ENCODE results near the gene NAALADL2. TPM values are rescaled to one million over a fixed set of nuclear protein-coding genes. Genes with fewer than 3 reads are reported as not detected.

NAALADL2 gene
- total and polyA plus RNA-seq, 4 donors, result 0.28 to 4.6 (median 3.1) TPM

- DNase-seq (ENCODE audit: low spot score), result no peak
- no peaks in the 10 kb centered on the region for H3K9me3 ChIP-seq (ENCODE audit: control insufficient read depth in 4 of 4, low read length in 3 of 4)
- WGBS, result 94% methylated on average over 2 of the region's 2 CpGs
- no peak overlapping the region for H3K9ac ChIP-seq (ENCODE audit: low read depth in 1 of 2, low read length in 2 of 2)
- no peaks in the 10 kb centered on the region for H3K36me3 ChIP-seq (ENCODE audit: control insufficient read depth in 4 of 4, insufficient read depth in 3 of 4, low read depth in 1 of 4, low read length in 3 of 4)
- no peak overlapping the region for H3K4me3 ChIP-seq (ENCODE audit: low read depth in 1 of 3, low read length in 3 of 3)
- no peaks in the 10 kb centered on the region for H3K27me3 ChIP-seq (ENCODE audit: control insufficient read depth in 4 of 4, insufficient read depth in 4 of 4, low read length in 3 of 4)
- H3K27ac ChIP-seq (ENCODE audit: low read depth in 1 of 2, low read length in 2 of 2), result no peak overlapping the region
- no peaks in the 10 kb centered on the region for H3K4me1 ChIP-seq (ENCODE audit: control insufficient read depth in 4 of 4, insufficient read depth in 4 of 4, low read length in 3 of 4)
- no peak for TF ChIP-seq GABPA (IDR thresholded peaks at IDR 0.05 in 1 of 2, conservative IDR thresholded peaks at IDR 0.05 in 1 of 2)
- TF ChIP-seq, protein P1, sequence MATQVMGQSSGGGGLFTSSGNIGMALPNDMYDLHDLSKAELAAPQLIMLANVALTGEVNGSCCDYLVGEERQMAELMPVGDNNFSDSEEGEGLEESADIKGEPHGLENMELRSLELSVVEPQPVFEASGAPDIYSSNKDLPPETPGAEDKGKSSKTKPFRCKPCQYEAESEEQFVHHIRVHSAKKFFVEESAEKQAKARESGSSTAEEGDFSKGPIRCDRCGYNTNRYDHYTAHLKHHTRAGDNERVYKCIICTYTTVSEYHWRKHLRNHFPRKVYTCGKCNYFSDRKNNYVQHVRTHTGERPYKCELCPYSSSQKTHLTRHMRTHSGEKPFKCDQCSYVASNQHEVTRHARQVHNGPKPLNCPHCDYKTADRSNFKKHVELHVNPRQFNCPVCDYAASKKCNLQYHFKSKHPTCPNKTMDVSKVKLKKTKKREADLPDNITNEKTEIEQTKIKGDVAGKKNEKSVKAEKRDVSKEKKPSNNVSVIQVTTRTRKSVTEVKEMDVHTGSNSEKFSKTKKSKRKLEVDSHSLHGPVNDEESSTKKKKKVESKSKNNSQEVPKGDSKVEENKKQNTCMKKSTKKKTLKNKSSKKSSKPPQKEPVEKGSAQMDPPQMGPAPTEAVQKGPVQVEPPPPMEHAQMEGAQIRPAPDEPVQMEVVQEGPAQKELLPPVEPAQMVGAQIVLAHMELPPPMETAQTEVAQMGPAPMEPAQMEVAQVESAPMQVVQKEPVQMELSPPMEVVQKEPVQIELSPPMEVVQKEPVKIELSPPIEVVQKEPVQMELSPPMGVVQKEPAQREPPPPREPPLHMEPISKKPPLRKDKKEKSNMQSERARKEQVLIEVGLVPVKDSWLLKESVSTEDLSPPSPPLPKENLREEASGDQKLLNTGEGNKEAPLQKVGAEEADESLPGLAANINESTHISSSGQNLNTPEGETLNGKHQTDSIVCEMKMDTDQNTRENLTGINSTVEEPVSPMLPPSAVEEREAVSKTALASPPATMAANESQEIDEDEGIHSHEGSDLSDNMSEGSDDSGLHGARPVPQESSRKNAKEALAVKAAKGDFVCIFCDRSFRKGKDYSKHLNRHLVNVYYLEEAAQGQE (IDR thresholded peaks at IDR 0.05), result no peak
- TF ChIP-seq YY1 (IDR thresholded peaks at IDR 0.05), result no peak
- TF ChIP-seq FOXA2 (IDR thresholded peaks at IDR 0.05), result no peak
- no peak for TF ChIP-seq RXRA (IDR thresholded peaks at IDR 0.05)
- no peak for TF ChIP-seq HNF4G (IDR thresholded peaks at IDR 0.05)
- no peak for TF ChIP-seq FOXA1 (IDR thresholded peaks at IDR 0.05)
Observed at GRCh38 chr3:175329373-175329772, 470.2 kb downstream of the NAALADL2 start.

DNA sequence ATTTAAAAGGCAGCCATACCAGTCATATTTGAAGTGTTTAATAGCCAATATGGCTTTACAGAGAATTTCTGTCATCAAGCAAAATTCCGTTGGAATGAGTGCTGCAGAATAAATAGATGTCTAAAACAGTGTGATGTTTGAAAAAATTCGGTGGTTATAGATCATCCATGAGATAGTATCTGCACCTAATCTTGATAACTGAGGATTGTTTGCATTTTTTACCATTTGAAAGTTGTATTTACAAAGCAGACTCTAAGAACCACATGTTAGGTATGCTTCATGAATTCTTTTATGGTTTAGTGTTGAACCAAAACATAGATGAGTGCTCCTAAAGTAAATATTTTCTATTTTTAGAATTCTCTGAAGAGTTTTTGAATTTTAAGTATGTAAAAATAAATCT, 476.1 kb downstream of the NAALADL2 start:
- TF ChIP-seq JUND (IDR thresholded peaks at IDR 0.05) (no peak), FOXA2 (IDR thresholded peaks at IDR 0.05) (no peak), GABPA (IDR thresholded peaks at IDR 0.05 in 1 of 2, conservative IDR thresholded peaks at IDR 0.05 in 1 of 2) (no peak), YY1 (IDR thresholded peaks at IDR 0.05) (no peak), CTCF (IDR thresholded peaks at IDR 0.05; ENCODE audit: low read depth, low read length, missing input control) (no peak), SP1 (IDR thresholded peaks at IDR 0.05) (no peak), EGR1 (IDR thresholded peaks at IDR 0.05; ENCODE audit: low read depth in 2 of 2) (no peak), ZBTB33 (IDR thresholded peaks at IDR 0.05) (no peak), NR2F2 (IDR thresholded peaks at IDR 0.05) (no peak), HNF4G (IDR thresholded peaks at IDR 0.05) (no peak)
- TF ChIP-seq, protein P2, sequence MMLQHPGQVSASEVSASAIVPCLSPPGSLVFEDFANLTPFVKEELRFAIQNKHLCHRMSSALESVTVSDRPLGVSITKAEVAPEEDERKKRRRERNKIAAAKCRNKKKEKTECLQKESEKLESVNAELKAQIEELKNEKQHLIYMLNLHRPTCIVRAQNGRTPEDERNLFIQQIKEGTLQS (IDR thresholded peaks at IDR 0.05), result no peak
- TF ChIP-seq, protein P1 (IDR thresholded peaks at IDR 0.05), result no peak
- 64% methylated on average over 2 of the region's 2 CpGs for WGBS
- H3K27me3 ChIP-seq (ENCODE audit: control insufficient read depth in 4 of 4, insufficient read depth in 4 of 4, low read length in 3 of 4), result no peaks in the 10 kb centered on the region

More for the DNA sequence above, 476.1 kb downstream of the NAALADL2 start:
- H3K4me3 ChIP-seq (ENCODE audit: low read depth in 1 of 3, low read length in 3 of 3), result no peak overlapping the region
- no peaks in the 10 kb centered on the region for H3K36me3 ChIP-seq (ENCODE audit: control insufficient read depth in 4 of 4, insufficient read depth in 3 of 4, low read depth in 1 of 4, low read length in 3 of 4)
- peaks cover 0 to 12% (median 8%) of the 10 kb centered on the region in 4 donors for H3K4me1 ChIP-seq (ENCODE audit: control insufficient read depth in 4 of 4, insufficient read depth in 4 of 4, low read length in 3 of 4)
- H3K9ac ChIP-seq (ENCODE audit: low read depth in 1 of 2, low read length in 2 of 2), result no peak overlapping the region
- DNase-seq (ENCODE audit: low spot score), result no peak
- no peaks in the 10 kb centered on the region for H3K9me3 ChIP-seq (ENCODE audit: control insufficient read depth in 4 of 4, low read length in 3 of 4)
- no peak overlapping the region for H3K27ac ChIP-seq (ENCODE audit: low read depth in 1 of 2, low read length in 2 of 2)

All from liver (tissue), 9 donors.